ENCODE measurements around the gene CACNA1A. TPM values are rescaled to one million over a fixed set of nuclear protein-coding genes. Genes with fewer than 3 reads are reported as not detected.

Gene CACNA1A
- total RNA-seq, 1 donor from 2014 or later, result 0.44 TPM

- no peak overlapping the region for H3K4me3 ChIP-seq
- intact Hi-C loops (cut with micrococcal nuclease), result no loop called here
- peaks cover 9% of the 10 kb centered on the region for H3K9me3 ChIP-seq (replicated peaks)
- no peak overlapping the region for H3K27ac ChIP-seq (replicated peaks)
- no peaks in the 10 kb centered on the region for H3K27me3 ChIP-seq (ENCODE audit: low read depth)
- no peaks in the 10 kb centered on the region for H3K4me1 ChIP-seq
- no peaks in the 10 kb centered on the region for H3K36me3 ChIP-seq
- DNase-seq, result no peak
- TF ChIP-seq CTCF (IDR thresholded peaks at IDR 0.05; ENCODE audit: borderline replicate concordance), result no peak
These were observed 235.7 kb downstream of the CACNA1A start for GRCh38 chr19:13270514-13271105.

- peaks cover 9% of the 10 kb centered on the region for H3K9me3 ChIP-seq (replicated peaks)
- H3K27ac ChIP-seq (replicated peaks), result no peak overlapping the region
- no peak overlapping the region for H3K4me3 ChIP-seq
- no peak for DNase-seq
- no peaks in the 10 kb centered on the region for H3K4me1 ChIP-seq
- TF ChIP-seq CTCF (IDR thresholded peaks at IDR 0.05; ENCODE audit: borderline replicate concordance), result no peak
- H3K27me3 ChIP-seq (ENCODE audit: low read depth), result no peaks in the 10 kb centered on the region
- intact Hi-C loops (cut with micrococcal nuclease), result loop anchor here (10.0 kb wide), 1 partner anchor 295 kb away; no protein-coding TSS in a partner anchor
- H3K36me3 ChIP-seq, result no peaks in the 10 kb centered on the region
These were observed 236.9 kb downstream of the CACNA1A start for GRCh38 chr19:13269348-13269747.

- intact Hi-C loops (cut with micrococcal nuclease), result loop anchor here (10.0 kb wide), 1 partner anchor 293 kb away; no protein-coding TSS in a partner anchor
- DNase-seq, result no peak
- H3K4me3 ChIP-seq, result no peak overlapping the region
- no peaks in the 10 kb centered on the region for H3K4me1 ChIP-seq
- TF ChIP-seq CTCF (IDR thresholded peaks at IDR 0.05; ENCODE audit: borderline replicate concordance), result no peak
- H3K9me3 ChIP-seq (replicated peaks), result peaks cover 9% of the 10 kb centered on the region
- H3K36me3 ChIP-seq, result no peaks in the 10 kb centered on the region
- no peak overlapping the region for H3K27ac ChIP-seq (replicated peaks)
- H3K27me3 ChIP-seq (ENCODE audit: low read depth), result no peaks in the 10 kb centered on the region
These were observed 238.4 kb downstream of the CACNA1A start for GRCh38 chr19:13267889-13268288.

- Histone ChIP-seq H3K9me3 (replicated peaks) (peaks cover 9% of the 10 kb centered on the region), H3K4me1 (no peaks in the 10 kb centered on the region), H3K36me3 (no peaks in the 10 kb centered on the region), H3K27ac (replicated peaks) (no peak overlapping the region), H3K4me3 (no peak overlapping the region), H3K27me3 (ENCODE audit: low read depth) (no peaks in the 10 kb centered on the region)
- TF ChIP-seq CTCF (IDR thresholded peaks at IDR 0.05; ENCODE audit: borderline replicate concordance), result no peak
- no peak for DNase-seq
- intact Hi-C loops (cut with micrococcal nuclease), result loop anchor here (10.0 kb wide), 1 partner anchor 292 kb away; no protein-coding TSS in a partner anchor
These were observed 239.1 kb downstream of the CACNA1A start for GRCh38 chr19:13267131-13267530.

GRCh38 chr19:13262450-13262849 lies 243.8 kb downstream of the CACNA1A start:
- Histone ChIP-seq H3K36me3 (no peaks in the 10 kb centered on the region), H3K27me3 (ENCODE audit: low read depth) (no peaks in the 10 kb centered on the region), H3K27ac (replicated peaks) (no peak overlapping the region), H3K4me1 (peaks cover 4% of the 10 kb centered on the region), H3K9me3 (replicated peaks) (no peaks in the 10 kb centered on the region), H3K4me3 (no peak overlapping the region)
- TF ChIP-seq CTCF (IDR thresholded peaks at IDR 0.05; ENCODE audit: borderline replicate concordance), result peak; percentile 71
- intact Hi-C loops (cut with micrococcal nuclease), result loop anchor here (10.0 kb wide), 1 partner anchor 288 kb away; no protein-coding TSS in a partner anchor
- DNase-seq, result no peak

Data from left ventricle myocardium inferior (tissue), 1 donor.